IPS DF 6.9 (cell line): Measurements from ENCODE around the gene SHISA6.

Source experiments
- DNase-seq: peaks from one replicate; pipeline ENCODE4 v3.0.0-alpha.2; 2013; ENCODE audit warnings: low read depth, low spot score
- H3K27ac ChIP-seq: one replicate; pipeline ENCODE4 v1.5.1; 2013; ENCODE audit warnings: low read length, control low read depth
- H3K27me3 ChIP-seq: 2 replicates; pipeline ENCODE4 v1.6.1; 2013; ENCODE audit warnings: mild to moderate bottlenecking, low read length; ENCODE audit not compliant: control insufficient read depth, insufficient read depth
- H3K36me3 ChIP-seq: 2 replicates; pipeline ENCODE4 v1.6.1; 2013; ENCODE audit warnings: low read length; ENCODE audit not compliant: control insufficient read depth, insufficient read depth
- H3K4me1 ChIP-seq: 2 replicates; pipeline ENCODE4 v1.6.1; 2013; ENCODE audit warnings: low read length; ENCODE audit not compliant: control insufficient read depth, insufficient read depth
- H3K4me3 ChIP-seq: 2 replicates; pipeline ENCODE4 v1.5.1; 2013; ENCODE audit warnings: mild to moderate bottlenecking, low read length
- H3K9me3 ChIP-seq: 2 replicates; pipeline ENCODE4 v1.6.1; 2013; ENCODE audit warnings: low read length, inconsistent platforms; ENCODE audit not compliant: control insufficient read depth, insufficient read depth
- WGBS: extraction: QIAGEN DNeasy Blood & Tissue Kit; methylation state at CpG from one replicate; pipeline ENCODE4 v1.1.7; 2013; ENCODE audit warnings: mixed read lengths, missing lambda C conversion rate; ENCODE audit not compliant: insufficient read length, insufficient coverage; 5-methylcytosine and 5-hydroxymethylcytosine counted together

The SHISA6 gene

DNA sequence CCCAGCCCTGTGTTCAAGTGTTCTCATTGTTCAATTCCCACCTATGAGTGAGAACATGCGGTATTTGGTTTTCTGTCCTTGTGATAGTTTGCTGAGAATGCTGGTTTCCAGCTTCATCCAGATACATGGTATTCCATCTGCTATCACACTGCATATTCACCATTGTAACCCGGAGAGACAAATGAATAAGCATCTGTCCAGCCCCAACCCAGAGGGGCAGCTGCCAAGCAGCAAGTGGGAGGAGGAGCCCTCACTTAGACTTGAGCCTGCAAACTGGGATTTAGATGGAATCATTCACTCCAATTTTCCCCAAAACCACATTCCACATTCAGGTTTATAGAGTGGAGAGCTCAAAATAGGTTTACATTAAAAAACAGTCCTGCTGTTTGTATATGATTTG, 41.6 kb downstream of the SHISA6 start:
- Histone ChIP-seq H3K4me3 (no peak overlapping the region), H3K4me1 (no peaks in the 10 kb centered on the region), H3K27me3 (no peaks in the 10 kb centered on the region), H3K36me3 (no peaks in the 10 kb centered on the region), H3K9me3 (no peaks in the 10 kb centered on the region), H3K27ac (no peak overlapping the region)
- WGBS, result no CpG with 5 or more reads among the region's 2 CpGs
- DNase-seq, result no peak

DNA sequence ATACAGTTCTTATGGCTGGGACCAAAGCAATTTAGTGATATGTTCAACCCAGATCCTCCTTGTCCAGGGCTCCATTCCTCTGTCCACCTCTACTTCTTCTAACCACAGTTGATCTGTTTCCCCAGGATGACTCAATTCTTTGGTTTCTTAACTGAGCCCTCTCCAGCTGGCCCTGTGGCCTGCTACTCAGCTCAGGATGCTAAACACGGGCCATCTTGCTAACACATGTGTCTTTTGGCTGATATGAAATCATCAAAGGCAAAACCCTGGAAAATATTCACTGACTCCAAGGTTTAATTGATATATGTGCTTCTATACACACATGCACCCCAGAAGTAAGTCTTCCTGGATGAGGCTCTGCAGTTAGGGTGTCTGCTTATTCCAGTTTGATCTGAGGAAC, 43.8 kb downstream of the SHISA6 start:
- no peak overlapping the region for H3K4me3 ChIP-seq
- no CpG with 5 or more reads among the region's 1 CpG for WGBS
- H3K27me3 ChIP-seq, result no peaks in the 10 kb centered on the region
- H3K9me3 ChIP-seq, result no peaks in the 10 kb centered on the region
- H3K4me1 ChIP-seq, result no peaks in the 10 kb centered on the region
- H3K36me3 ChIP-seq, result no peaks in the 10 kb centered on the region
- no peak for DNase-seq
- no peak overlapping the region for H3K27ac ChIP-seq

DNA sequence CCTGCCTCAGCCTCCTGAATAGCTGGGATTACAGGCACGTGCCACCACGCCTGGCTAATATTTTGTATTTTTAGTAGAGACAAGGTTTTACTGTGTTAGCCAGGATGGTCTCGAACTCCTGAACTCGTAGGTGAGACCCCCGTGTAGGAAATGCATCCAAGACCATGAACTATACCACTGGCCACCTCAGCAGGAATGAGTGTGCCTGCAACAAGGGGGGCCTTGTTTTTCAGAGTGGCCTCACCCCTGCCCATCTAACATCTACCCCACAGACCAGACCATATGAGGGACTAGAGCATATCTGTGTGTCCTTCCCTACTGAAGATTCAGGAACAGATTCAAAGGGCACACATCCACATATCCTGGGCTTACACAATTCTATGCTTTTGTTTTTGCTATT, 44.9 kb downstream of the SHISA6 start:
- H3K27me3 ChIP-seq, result no peaks in the 10 kb centered on the region
- H3K36me3 ChIP-seq, result no peaks in the 10 kb centered on the region
- no peaks in the 10 kb centered on the region for H3K9me3 ChIP-seq
- no peaks in the 10 kb centered on the region for H3K4me1 ChIP-seq
- DNase-seq, result no peak
- H3K4me3 ChIP-seq, result no peak overlapping the region
- no peak overlapping the region for H3K27ac ChIP-seq
- no CpG with 5 or more reads among the region's 5 CpGs for WGBS

DNA sequence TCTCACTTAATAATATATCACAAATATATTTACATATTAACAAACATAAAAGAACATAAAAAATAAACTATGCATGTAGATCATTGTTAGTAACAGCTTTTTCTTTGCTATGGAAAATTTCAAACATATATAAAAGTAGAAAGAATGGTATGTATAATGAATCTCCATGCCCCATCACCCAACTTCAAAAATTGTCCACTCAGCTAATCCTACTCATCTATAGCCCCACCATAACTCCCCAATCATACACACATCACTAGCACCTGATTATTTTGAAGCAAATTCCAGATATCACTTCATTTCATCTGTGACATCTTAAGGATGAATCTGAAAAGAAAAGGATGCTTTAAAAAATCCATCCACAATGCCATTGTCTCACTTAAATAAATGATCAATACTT, 46.8 kb downstream of the SHISA6 start:
- Histone ChIP-seq H3K9me3 (no peaks in the 10 kb centered on the region), H3K27ac (no peak overlapping the region), H3K4me1 (no peaks in the 10 kb centered on the region), H3K27me3 (no peaks in the 10 kb centered on the region), H3K4me3 (no peak overlapping the region), H3K36me3 (no peaks in the 10 kb centered on the region)
- DNase-seq, result no peak

DNA sequence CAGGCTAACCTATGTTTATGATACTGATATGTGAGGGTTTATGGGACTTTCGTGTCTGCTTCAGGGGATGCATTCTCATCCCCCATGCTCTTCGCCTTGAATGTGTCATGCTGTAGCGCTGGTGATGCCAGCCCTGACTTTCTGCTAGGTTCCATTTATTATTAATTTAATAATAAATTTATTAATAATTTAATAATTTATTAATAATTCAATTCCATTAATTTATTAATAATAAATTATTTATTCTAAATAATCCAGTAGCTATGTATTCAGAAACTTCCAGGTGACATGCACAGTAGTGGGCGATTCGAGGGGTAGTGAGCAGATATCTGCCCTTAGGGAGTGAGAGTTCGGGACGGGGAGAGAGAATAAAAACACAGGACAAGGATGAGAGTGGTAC, 49.8 kb downstream of the SHISA6 start:
- Histone ChIP-seq H3K4me1 (no peaks in the 10 kb centered on the region), H3K9me3 (no peaks in the 10 kb centered on the region), H3K27ac (no peak overlapping the region), H3K27me3 (no peaks in the 10 kb centered on the region), H3K4me3 (no peak overlapping the region), H3K36me3 (no peaks in the 10 kb centered on the region)
- no peak for DNase-seq
- no CpG with 5 or more reads among the region's 7 CpGs for WGBS

DNA sequence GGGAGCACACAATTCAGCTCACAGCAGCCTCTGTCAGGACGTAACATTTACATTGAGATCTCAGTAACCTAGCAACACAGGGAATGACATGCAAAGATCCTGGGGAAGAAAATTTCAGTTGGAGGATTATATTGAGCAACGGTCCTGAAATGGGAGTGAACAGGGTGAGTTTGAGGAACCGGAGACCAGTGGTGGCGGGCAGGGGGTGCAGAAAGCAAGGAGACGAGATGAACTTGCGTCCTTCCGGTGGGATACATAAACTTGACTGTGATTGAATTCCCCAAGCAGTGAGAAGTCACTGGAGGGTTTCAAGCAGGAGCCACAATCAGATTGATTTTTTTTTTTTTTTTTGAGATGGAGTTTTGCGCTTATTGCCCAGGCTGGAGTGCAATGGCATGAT, 51.5 kb downstream of the SHISA6 start:
- WGBS, result no CpG with 5 or more reads among the region's 8 CpGs

DNA sequence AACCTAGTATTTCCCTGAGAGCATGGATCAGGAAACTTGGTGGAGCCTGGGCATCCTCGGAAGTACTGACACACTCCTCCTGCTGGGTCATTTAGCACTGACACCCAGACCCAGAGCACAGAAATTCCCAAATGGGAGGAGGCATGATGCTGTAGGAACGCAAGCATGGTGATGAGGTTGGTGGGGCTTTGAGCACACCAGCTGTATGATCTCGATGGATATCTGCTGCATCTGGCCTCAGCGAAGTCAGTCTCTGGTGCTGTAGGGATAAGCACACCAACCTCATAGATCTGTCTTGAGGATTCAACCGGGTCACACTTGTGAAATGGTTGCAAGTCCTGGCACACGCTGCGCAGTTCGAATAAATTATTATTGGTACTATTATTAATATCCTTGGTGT, 52.5 kb downstream of the SHISA6 start:
- Histone ChIP-seq H3K36me3 (no peaks in the 10 kb centered on the region), H3K27me3 (no peaks in the 10 kb centered on the region), H3K4me1 (no peaks in the 10 kb centered on the region), H3K4me3 (no peak overlapping the region), H3K9me3 (no peaks in the 10 kb centered on the region), H3K27ac (no peak overlapping the region)
- WGBS, result no CpG with 5 or more reads among the region's 8 CpGs
- no peak for DNase-seq

More for the DNA sequence above, 51.5 kb downstream of the SHISA6 start:
- Histone ChIP-seq H3K4me1 (no peaks in the 10 kb centered on the region), H3K27ac (no peak overlapping the region), H3K9me3 (no peaks in the 10 kb centered on the region), H3K36me3 (no peaks in the 10 kb centered on the region), H3K4me3 (no peak overlapping the region), H3K27me3 (no peaks in the 10 kb centered on the region)
- no peak for DNase-seq

DNA sequence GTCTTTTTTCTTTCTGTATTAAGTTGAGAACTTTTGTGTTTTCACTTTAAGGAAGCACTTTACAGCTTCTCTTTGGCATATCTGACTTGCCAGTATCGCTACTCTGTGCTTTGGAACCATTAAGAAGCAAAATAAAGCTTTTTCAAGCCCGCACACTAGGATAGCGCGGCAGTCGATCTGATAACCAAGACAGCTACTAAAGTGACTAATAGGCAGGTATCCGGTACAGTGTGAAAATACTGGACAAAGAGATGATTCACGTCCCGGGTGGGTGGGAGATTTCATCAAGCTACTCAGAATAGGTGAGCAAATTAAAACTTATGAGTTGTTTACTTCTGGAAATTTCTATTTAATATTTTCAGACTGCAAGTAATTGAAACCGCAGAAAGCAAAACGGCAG, 53.8 kb downstream of the SHISA6 start:
- Histone ChIP-seq H3K27me3 (no peaks in the 10 kb centered on the region), H3K27ac (no peak overlapping the region), H3K9me3 (no peaks in the 10 kb centered on the region), H3K4me3 (no peak overlapping the region), H3K36me3 (no peaks in the 10 kb centered on the region), H3K4me1 (no peaks in the 10 kb centered on the region)
- no CpG with 5 or more reads among the region's 10 CpGs for WGBS
- DNase-seq, result no peak

DNA sequence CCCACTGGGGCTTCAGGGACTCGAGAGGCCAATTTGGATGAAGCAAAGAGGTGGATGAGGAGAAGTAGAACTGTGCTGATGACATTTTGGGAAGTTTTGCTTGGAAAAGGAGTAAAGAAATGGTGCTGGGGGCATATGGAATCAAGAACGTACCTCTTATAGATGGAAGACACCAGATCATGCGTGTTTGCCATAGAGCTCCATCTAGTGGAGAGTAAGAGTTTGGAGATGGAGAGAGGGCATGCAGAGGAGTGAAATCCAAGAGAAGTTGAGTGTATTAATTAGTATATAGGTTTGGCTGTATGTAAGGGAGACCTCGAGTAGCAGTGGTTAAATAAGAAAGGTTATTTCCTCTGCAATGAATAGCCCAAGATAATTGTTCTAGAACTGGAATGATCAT, 56.0 kb downstream of the SHISA6 start:
- no peak for DNase-seq
- Histone ChIP-seq H3K36me3 (no peaks in the 10 kb centered on the region), H3K27ac (no peak overlapping the region), H3K4me1 (no peaks in the 10 kb centered on the region), H3K27me3 (no peaks in the 10 kb centered on the region), H3K4me3 (no peak overlapping the region), H3K9me3 (no peaks in the 10 kb centered on the region)
- WGBS, result 100% methylated on average over 1 of the region's 4 CpGs

DNA sequence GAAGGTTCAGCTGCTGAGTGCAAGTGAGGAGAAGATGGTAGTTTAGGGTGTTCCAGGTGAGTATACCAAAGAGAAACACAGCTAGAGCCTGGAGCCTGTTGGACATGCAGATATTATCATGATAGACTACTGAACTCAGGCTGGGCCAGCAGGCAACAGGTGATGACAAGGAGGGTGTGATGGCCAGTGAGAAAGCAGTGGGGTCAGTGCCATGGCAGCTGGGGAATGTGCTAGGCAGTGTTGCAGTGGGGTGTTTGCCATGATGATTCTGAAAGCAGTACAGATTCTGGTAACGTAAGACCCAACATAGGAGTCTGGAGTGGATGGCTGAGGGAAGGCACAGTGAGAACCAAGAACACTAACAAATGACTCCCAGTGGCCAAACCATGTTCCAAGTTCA, 57.4 kb downstream of the SHISA6 start:
- no peaks in the 10 kb centered on the region for H3K36me3 ChIP-seq
- no CpG with 5 or more reads among the region's 1 CpG for WGBS
- H3K27ac ChIP-seq, result no peak overlapping the region
- no peak for DNase-seq
- H3K27me3 ChIP-seq, result no peaks in the 10 kb centered on the region
- H3K4me3 ChIP-seq, result no peak overlapping the region
- H3K9me3 ChIP-seq, result no peaks in the 10 kb centered on the region
- H3K4me1 ChIP-seq, result no peaks in the 10 kb centered on the region

DNA sequence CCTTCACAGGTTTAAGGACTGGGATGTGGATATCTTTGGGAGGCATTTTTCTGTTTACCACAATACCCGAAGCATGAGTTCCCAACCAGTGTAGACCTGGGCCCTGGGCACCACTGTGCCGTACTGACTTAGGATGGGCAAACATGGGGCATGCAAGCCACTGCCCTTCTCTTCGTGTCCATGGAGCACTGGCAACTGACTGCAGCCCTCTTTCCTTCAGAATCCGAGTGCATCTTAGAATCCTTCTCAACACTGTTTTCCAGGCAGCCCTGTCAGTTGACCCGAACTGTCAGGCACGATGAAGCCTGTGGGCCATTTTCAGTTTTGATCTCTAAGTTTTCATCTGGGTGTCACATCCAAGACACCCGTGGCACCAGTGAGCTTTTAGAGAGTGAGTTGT, 59.2 kb downstream of the SHISA6 start:
- Histone ChIP-seq H3K36me3 (no peaks in the 10 kb centered on the region), H3K27me3 (no peaks in the 10 kb centered on the region), H3K9me3 (no peaks in the 10 kb centered on the region), H3K4me1 (no peaks in the 10 kb centered on the region), H3K27ac (no peak overlapping the region), H3K4me3 (no peak overlapping the region)
- WGBS, result no CpG with 5 or more reads among the region's 7 CpGs
- no peak for DNase-seq
